ENCODE results near the gene BRIP1. TPM values are rescaled to one million over a fixed set of nuclear protein-coding genes. Genes with fewer than 3 reads are reported as not detected.
"Not testable (repeated sequence)": the region's sequence is repeated elsewhere in the genome, so short reads cannot be mapped to it uniquely, and the experiment has no call there.

The BRIP1 gene
- total RNA-seq, 1 experiment from 2014 or later: 4.7 TPM

GRCh38 chr17:61722398-61722797 is 140.9 kb downstream of the BRIP1 start:
- H3K4me3 Mint-ChIP-seq (ENCODE audit: unreplicated experiment): no peak overlapping the region
- no peak for DNase-seq (ENCODE audit: unreplicated experiment)
- H3K27ac Mint-ChIP-seq (ENCODE audit: low read depth, unreplicated experiment): no peak overlapping the region
- no peaks in the 10 kb centered on the region for H3K27me3 Mint-ChIP-seq (ENCODE audit: insufficient read depth, unreplicated experiment)
- ChIA-PET POLR2A (no interaction called here), CTCF (interaction anchor here (0.8 kb wide), 1 partner anchor 33 kb away, joined by 3 read pairs; no protein-coding TSS in a partner anchor)
- H3K9me3 Mint-ChIP-seq (ENCODE audit: unreplicated experiment): peaks cover 4% of the 10 kb centered on the region
- no peaks in the 10 kb centered on the region for H3K4me1 Mint-ChIP-seq (ENCODE audit: insufficient read depth, unreplicated experiment)
- BruUV-seq (replicated peaks): no TSS peak
- no peaks in the 10 kb centered on the region for H3K36me3 Mint-ChIP-seq (ENCODE audit: insufficient read depth, unreplicated experiment)
- intact Hi-C loops (cut with micrococcal nuclease): no loop called here
- TF ChIP-seq, protein P1, sequence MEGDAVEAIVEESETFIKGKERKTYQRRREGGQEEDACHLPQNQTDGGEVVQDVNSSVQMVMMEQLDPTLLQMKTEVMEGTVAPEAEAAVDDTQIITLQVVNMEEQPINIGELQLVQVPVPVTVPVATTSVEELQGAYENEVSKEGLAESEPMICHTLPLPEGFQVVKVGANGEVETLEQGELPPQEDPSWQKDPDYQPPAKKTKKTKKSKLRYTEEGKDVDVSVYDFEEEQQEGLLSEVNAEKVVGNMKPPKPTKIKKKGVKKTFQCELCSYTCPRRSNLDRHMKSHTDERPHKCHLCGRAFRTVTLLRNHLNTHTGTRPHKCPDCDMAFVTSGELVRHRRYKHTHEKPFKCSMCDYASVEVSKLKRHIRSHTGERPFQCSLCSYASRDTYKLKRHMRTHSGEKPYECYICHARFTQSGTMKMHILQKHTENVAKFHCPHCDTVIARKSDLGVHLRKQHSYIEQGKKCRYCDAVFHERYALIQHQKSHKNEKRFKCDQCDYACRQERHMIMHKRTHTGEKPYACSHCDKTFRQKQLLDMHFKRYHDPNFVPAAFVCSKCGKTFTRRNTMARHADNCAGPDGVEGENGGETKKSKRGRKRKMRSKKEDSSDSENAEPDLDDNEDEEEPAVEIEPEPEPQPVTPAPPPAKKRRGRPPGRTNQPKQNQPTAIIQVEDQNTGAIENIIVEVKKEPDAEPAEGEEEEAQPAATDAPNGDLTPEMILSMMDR (IDR thresholded peaks at IDR 0.05; ENCODE audit: unreplicated experiment): no peak

DNA sequence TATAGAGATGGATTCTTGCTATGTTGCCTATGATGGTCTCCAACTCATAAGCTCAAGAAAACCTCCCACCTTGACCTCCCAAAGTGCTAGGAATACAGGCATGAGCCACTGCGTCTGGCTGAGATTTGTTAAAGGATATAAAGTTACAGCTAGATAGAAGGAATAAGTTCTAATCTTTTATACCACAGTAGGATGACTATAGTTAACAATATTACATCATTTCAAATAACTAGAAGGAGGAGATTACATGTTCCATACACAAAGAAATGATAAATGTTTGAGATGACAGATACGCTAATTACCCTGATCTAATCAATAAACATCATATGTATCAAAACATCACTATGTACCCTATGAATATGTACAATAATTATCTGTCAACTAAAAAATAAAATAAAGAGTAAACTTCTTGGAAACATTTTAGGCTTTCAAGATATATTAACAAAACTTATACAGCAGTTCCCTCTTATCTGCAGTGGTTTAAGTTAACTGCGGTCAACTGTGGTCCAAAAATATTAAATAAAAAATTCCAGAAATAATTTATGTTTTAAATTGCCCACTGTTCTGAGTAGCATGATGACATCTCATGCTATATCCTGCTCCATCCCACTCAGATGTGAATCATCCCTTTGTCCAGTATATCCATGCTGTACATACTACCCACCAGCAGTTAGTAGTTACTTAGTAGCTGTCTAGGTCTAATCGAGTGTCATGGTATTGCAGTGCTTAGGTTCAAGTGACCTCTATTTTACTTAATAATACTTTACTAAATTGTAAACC is 143.1 kb downstream of the BRIP1 start:
- ChIA-PET POLR2A (interaction anchor here (0.6 kb wide), 1 partner anchor 120 kb away, joined by 3 read pairs; no protein-coding TSS in a partner anchor), CTCF (no interaction called here)
- no peaks in the 10 kb centered on the region for H3K27me3 Mint-ChIP-seq (ENCODE audit: insufficient read depth, unreplicated experiment)
- TF ChIP-seq, protein P1 (IDR thresholded peaks at IDR 0.05; ENCODE audit: unreplicated experiment): no peak
- peaks cover 7% of the 10 kb centered on the region for H3K9me3 Mint-ChIP-seq (ENCODE audit: unreplicated experiment)
- H3K4me3 Mint-ChIP-seq (ENCODE audit: unreplicated experiment): no peak overlapping the region
- H3K36me3 Mint-ChIP-seq (ENCODE audit: insufficient read depth, unreplicated experiment): no peaks in the 10 kb centered on the region
- intact Hi-C loops (cut with micrococcal nuclease): no loop called here
- no peak for DNase-seq (ENCODE audit: unreplicated experiment)
- no peaks in the 10 kb centered on the region for H3K4me1 Mint-ChIP-seq (ENCODE audit: insufficient read depth, unreplicated experiment)
- no peak overlapping the region for H3K27ac Mint-ChIP-seq (ENCODE audit: low read depth, unreplicated experiment)
- BruUV-seq (replicated peaks): no TSS peak

DNA sequence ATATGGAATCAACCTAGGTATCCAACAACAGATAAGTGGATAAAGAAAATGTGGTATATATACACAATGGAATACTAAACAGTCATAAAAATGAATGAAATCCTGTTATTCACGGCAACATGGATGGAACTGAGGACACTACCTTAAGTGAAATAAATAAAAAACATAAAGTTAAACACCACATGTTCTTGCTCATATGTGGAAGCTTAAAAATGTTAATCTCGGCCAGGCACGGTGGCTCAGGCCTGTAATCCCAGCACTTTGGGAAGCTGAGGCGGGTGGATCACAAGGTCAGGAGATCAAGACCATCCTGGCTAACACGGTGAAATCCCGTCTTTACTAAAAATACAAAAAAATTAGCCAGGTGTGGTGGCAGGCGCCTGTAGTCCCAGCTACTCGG is 144.1 kb downstream of the BRIP1 start:
- CTCF ChIA-PET; H3K9me3 Mint-ChIP-seq (ENCODE audit: unreplicated experiment); DNase-seq (ENCODE audit: unreplicated experiment); intact Hi-C loops (cut with micrococcal nuclease); POLR2A ChIA-PET; H3K4me1 Mint-ChIP-seq (ENCODE audit: insufficient read depth, unreplicated experiment); BruUV-seq (replicated peaks); H3K27me3 Mint-ChIP-seq (ENCODE audit: insufficient read depth, unreplicated experiment); H3K4me3 Mint-ChIP-seq (ENCODE audit: unreplicated experiment); H3K36me3 Mint-ChIP-seq (ENCODE audit: insufficient read depth, unreplicated experiment); H3K27ac Mint-ChIP-seq (ENCODE audit: low read depth, unreplicated experiment): not testable (repeated sequence)

DNA sequence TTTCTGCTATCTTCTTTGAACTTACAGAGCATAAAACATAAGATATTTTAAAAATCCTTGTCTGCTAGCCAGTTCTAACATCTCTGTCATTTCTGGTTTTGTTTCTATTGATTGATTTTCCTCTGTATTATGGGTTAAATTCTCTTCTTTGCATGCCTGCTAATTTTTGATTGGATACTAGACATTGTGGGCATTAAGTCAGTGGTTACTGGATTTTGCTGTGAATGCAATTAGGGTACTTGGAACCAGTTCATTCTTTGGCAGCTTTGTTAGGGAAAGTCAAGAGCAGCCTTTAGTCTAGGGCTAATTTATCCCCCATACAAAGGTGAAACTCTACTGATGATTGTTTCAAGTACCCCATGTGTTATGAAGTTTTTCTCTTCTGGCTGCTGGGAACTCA is 145.3 kb downstream of the BRIP1 start:
- H3K27ac Mint-ChIP-seq (ENCODE audit: low read depth, unreplicated experiment): no peak overlapping the region
- intact Hi-C loops (cut with micrococcal nuclease): no loop called here
- CTCF ChIA-PET: no interaction called here
- H3K27me3 Mint-ChIP-seq (ENCODE audit: insufficient read depth, unreplicated experiment): no peaks in the 10 kb centered on the region
- POLR2A ChIA-PET: no interaction called here
- no peak for DNase-seq (ENCODE audit: unreplicated experiment)
- peaks cover 7% of the 10 kb centered on the region for H3K9me3 Mint-ChIP-seq (ENCODE audit: unreplicated experiment)
- H3K36me3 Mint-ChIP-seq (ENCODE audit: insufficient read depth, unreplicated experiment): no peaks in the 10 kb centered on the region
- TF ChIP-seq, protein P1 (IDR thresholded peaks at IDR 0.05; ENCODE audit: unreplicated experiment): no peak
- H3K4me3 Mint-ChIP-seq (ENCODE audit: unreplicated experiment): no peak overlapping the region
- H3K4me1 Mint-ChIP-seq (ENCODE audit: insufficient read depth, unreplicated experiment): no peaks in the 10 kb centered on the region
- BruUV-seq (replicated peaks): no TSS peak
